Vagina (tissue), 2 donors: ENCODE data around the gene SORCS2.

Source experiments
- CTCF ChIP-seq, 3 experiments: fragments of 450-650 bp in 2 of 3; fragments of 200-600 bp in 1 of 3; sonication (generic) in 1 of 3; IDR thresholded peaks; one replicate each; pipeline ENCODE4 v1.5.1; 2017 to 2019; ENCODE audit warnings: antibody characterized with exemption in 3 of 3, mild to moderate bottlenecking in 2 of 3, moderate library complexity in 2 of 3
- POLR2A ChIP-seq, 2 donors: fragments of 450-650 bp; IDR thresholded peaks; one replicate each; pipeline ENCODE4 v1.6.1; 2017; ENCODE audit warnings: antibody characterized with exemption in 2 of 2, mild to moderate bottlenecking in 2 of 2, moderate library complexity in 2 of 2

- TF ChIP-seq POLR2A (IDR thresholded peaks at IDR 0.05) (no peak), CTCF (IDR thresholded peaks at IDR 0.05) (no peak)
These were observed 462.5 kb downstream of the SORCS2 start for GRCh38 chr4:7654550-7655445.
